GM23338 (cell line): ENCODE data around the gene MLLT10.

ENCODE experiments used
- CREB1 ChIP-seq: fragments of 250-450 bp; sonication (Bioruptor Pico); IDR thresholded peaks from 2 replicates; pipeline ENCODE4 v1.5.0; 2020; ENCODE audit warnings: low read depth, mild to moderate bottlenecking, moderate library complexity
- EZH2 ChIP-seq: fragments of 200-600 bp; sonication (generic); IDR thresholded peaks from one replicate; pipeline ENCODE4 v1.8.0; 2017; ENCODE audit warnings: antibody characterized with exemption, mild to moderate bottlenecking, low read depth; ENCODE audit not compliant: unreplicated experiment
- EZH2phosphoT487 ChIP-seq: fragments of 200-600 bp; sonication (generic); IDR thresholded peaks from one replicate; pipeline ENCODE4 v1.8.1; 2018; ENCODE audit warnings: antibody characterized with exemption; ENCODE audit not compliant: unreplicated experiment
- JUNB ChIP-seq: IDR thresholded peaks from one replicate; pipeline ENCODE4 v1.6.1; 2016; ENCODE audit warnings: antibody characterized with exemption; ENCODE audit not compliant: unreplicated experiment
- POLR2AphosphoS5 ChIP-seq: IDR thresholded peaks from 2 replicates; pipeline ENCODE4 v1.6.1; 2016; ENCODE audit warnings: antibody characterized with exemption, low read depth
- STAT1 ChIP-seq: IDR thresholded peaks from one replicate; pipeline ENCODE4 v1.6.1; 2016; ENCODE audit warnings: antibody characterized with exemption; ENCODE audit not compliant: unreplicated experiment
- ZNF331 ChIP-seq: fragments of 250-450 bp; sonication (Bioruptor Pico); IDR thresholded peaks from 2 replicates; pipeline ENCODE4 v1.5.0; 2020; ENCODE audit warnings: low read depth, mild to moderate bottlenecking, moderate library complexity
- TF ChIP-seq, protein P1 (sequence below), 2 experiments: fragments of 200-600 bp in 1 of 2; sonication (generic) in 1 of 2; conservative IDR thresholded peaks; 2 replicates each; pipeline versions ENCODE4 v1.5.1 to v1.6.1; 2016 to 2017; ENCODE audit warnings: antibody characterized with exemption in 2 of 2, low read depth in 2 of 2, mild to moderate bottlenecking in 2 of 2, moderate library complexity in 1 of 2
- TF ChIP-seq, protein P2 (sequence below): IDR thresholded peaks from 2 replicates; pipeline ENCODE4 v1.6.1; 2016; ENCODE audit warnings: antibody characterized with exemption
- TF ChIP-seq, protein P3 (sequence below): IDR thresholded peaks from one replicate; pipeline ENCODE4 v1.6.1; 2018; ENCODE audit warnings: antibody characterized with exemption; ENCODE audit not compliant: unreplicated experiment

DNA sequence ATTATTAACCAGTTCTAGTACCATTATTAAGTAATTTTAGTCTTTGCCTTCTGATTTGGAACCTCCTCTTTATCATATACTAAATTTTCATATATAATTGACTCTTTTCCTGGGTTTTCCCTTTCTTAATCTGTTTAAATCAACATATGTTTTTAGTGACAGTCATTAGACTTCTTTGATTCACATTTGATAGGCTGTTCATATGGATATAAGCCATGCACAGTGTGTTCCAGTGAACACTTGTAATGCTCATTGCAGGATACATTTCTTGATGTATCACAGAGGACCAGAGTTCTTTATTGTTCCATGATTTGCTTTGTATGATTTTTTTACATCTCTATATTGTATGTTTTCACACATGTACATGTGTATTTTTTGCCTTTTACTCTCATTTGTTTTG is 114.0 kb downstream of the MLLT10 start:
- TF ChIP-seq, protein P1, sequence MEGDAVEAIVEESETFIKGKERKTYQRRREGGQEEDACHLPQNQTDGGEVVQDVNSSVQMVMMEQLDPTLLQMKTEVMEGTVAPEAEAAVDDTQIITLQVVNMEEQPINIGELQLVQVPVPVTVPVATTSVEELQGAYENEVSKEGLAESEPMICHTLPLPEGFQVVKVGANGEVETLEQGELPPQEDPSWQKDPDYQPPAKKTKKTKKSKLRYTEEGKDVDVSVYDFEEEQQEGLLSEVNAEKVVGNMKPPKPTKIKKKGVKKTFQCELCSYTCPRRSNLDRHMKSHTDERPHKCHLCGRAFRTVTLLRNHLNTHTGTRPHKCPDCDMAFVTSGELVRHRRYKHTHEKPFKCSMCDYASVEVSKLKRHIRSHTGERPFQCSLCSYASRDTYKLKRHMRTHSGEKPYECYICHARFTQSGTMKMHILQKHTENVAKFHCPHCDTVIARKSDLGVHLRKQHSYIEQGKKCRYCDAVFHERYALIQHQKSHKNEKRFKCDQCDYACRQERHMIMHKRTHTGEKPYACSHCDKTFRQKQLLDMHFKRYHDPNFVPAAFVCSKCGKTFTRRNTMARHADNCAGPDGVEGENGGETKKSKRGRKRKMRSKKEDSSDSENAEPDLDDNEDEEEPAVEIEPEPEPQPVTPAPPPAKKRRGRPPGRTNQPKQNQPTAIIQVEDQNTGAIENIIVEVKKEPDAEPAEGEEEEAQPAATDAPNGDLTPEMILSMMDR (conservative IDR thresholded peaks at IDR 0.05; ENCODE audit: low read depth in 2 of 2) = no peak
- no peak for TF ChIP-seq EZH2
- no peak for TF ChIP-seq ZNF331 (CRISPR knock-in tag)
- TF ChIP-seq, protein P2, sequence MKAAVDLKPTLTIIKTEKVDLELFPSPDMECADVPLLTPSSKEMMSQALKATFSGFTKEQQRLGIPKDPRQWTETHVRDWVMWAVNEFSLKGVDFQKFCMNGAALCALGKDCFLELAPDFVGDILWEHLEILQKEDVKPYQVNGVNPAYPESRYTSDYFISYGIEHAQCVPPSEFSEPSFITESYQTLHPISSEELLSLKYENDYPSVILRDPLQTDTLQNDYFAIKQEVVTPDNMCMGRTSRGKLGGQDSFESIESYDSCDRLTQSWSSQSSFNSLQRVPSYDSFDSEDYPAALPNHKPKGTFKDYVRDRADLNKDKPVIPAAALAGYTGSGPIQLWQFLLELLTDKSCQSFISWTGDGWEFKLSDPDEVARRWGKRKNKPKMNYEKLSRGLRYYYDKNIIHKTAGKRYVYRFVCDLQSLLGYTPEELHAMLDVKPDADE = no peak
- TF ChIP-seq CREB1 (CRISPR knock-in tag) = no peak
- TF ChIP-seq, protein P3, sequence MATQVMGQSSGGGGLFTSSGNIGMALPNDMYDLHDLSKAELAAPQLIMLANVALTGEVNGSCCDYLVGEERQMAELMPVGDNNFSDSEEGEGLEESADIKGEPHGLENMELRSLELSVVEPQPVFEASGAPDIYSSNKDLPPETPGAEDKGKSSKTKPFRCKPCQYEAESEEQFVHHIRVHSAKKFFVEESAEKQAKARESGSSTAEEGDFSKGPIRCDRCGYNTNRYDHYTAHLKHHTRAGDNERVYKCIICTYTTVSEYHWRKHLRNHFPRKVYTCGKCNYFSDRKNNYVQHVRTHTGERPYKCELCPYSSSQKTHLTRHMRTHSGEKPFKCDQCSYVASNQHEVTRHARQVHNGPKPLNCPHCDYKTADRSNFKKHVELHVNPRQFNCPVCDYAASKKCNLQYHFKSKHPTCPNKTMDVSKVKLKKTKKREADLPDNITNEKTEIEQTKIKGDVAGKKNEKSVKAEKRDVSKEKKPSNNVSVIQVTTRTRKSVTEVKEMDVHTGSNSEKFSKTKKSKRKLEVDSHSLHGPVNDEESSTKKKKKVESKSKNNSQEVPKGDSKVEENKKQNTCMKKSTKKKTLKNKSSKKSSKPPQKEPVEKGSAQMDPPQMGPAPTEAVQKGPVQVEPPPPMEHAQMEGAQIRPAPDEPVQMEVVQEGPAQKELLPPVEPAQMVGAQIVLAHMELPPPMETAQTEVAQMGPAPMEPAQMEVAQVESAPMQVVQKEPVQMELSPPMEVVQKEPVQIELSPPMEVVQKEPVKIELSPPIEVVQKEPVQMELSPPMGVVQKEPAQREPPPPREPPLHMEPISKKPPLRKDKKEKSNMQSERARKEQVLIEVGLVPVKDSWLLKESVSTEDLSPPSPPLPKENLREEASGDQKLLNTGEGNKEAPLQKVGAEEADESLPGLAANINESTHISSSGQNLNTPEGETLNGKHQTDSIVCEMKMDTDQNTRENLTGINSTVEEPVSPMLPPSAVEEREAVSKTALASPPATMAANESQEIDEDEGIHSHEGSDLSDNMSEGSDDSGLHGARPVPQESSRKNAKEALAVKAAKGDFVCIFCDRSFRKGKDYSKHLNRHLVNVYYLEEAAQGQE = no peak
- no peak for TF ChIP-seq POLR2AphosphoS5
- no peak for TF ChIP-seq JUNB
- TF ChIP-seq EZH2phosphoT487 = no peak
- TF ChIP-seq STAT1 = no peak
